IMR-90 (cell line): ENCODE data around the gene IPMK.

Experiments used
- BHLHE40 ChIP-seq: fragments of 150-350 bp; IDR thresholded peaks from 2 replicates; pipeline ENCODE4 v1.6.1; 2016; ENCODE audit warnings: mild to moderate bottlenecking, low read depth, low read length
- CEBPB ChIP-seq: IDR thresholded peaks from 2 replicates; pipeline ENCODE4 v1.6.1; 2012; ENCODE audit warnings: low read depth, low read length, improper control_type of control experiment
- CHD1 ChIP-seq: IDR thresholded peaks from 2 replicates; pipeline ENCODE4 v1.6.1; 2012; ENCODE audit warnings: low read depth, low read length, improper control_type of control experiment
- MAZ ChIP-seq: IDR thresholded peaks from 2 replicates; pipeline ENCODE4 v1.6.1; 2012; ENCODE audit warnings: low read depth, mild to moderate bottlenecking, low read length, improper control_type of control experiment, moderate library complexity, borderline replicate concordance
- MXI1 ChIP-seq: IDR thresholded peaks from 2 replicates; pipeline ENCODE4 v1.6.1; 2012; ENCODE audit warnings: low read depth, mild to moderate bottlenecking, low read length, moderate library complexity, borderline replicate concordance
- NFE2L2 ChIP-seq: fragments of 150-350 bp; IDR thresholded peaks from 2 replicates; pipeline ENCODE4 v1.6.1; 2016; ENCODE audit warnings: low read depth, mild to moderate bottlenecking, low read length
- POLR2A ChIP-seq: IDR thresholded peaks from 2 replicates; pipeline ENCODE4 v1.6.1; 2012; ENCODE audit warnings: mild to moderate bottlenecking, low read depth, low read length
- RAD21 ChIP-seq: IDR thresholded peaks from 2 replicates; pipeline ENCODE4 v1.6.1; 2012; ENCODE audit warnings: low read length, improper control_type of control experiment
- RFX5 ChIP-seq: IDR thresholded peaks from 2 replicates; pipeline ENCODE4 v1.8.0; 2012; ENCODE audit warnings: low read depth, mild to moderate bottlenecking, low read length, moderate library complexity
- SMC3 ChIP-seq: fragments of 150-350 bp; IDR thresholded peaks from 2 replicates; pipeline ENCODE4 v1.6.1; 2016; ENCODE audit warnings: low read depth, mild to moderate bottlenecking, antibody characterized with exemption, low read length, moderate library complexity
- TF ChIP-seq, protein P1 (sequence below): conservative IDR thresholded peaks from 2 replicates; pipeline ENCODE4 v1.5.1; 2012; ENCODE audit warnings: mild to moderate bottlenecking, low read depth, low read length, improper control_type of control experiment
- TF ChIP-seq, protein P2 (sequence below): fragments of 150-350 bp; IDR thresholded peaks from 2 replicates; pipeline ENCODE4 v1.6.1; 2017; ENCODE audit warnings: mild to moderate bottlenecking, antibody characterized with exemption, low read length, low read depth
- TF ChIP-seq, protein P3 (sequence below): fragments of 150-350 bp; IDR thresholded peaks from 2 replicates; pipeline ENCODE4 v1.6.1; 2016; ENCODE audit warnings: low read depth, mild to moderate bottlenecking, low read length, moderate library complexity, borderline replicate concordance

DNA sequence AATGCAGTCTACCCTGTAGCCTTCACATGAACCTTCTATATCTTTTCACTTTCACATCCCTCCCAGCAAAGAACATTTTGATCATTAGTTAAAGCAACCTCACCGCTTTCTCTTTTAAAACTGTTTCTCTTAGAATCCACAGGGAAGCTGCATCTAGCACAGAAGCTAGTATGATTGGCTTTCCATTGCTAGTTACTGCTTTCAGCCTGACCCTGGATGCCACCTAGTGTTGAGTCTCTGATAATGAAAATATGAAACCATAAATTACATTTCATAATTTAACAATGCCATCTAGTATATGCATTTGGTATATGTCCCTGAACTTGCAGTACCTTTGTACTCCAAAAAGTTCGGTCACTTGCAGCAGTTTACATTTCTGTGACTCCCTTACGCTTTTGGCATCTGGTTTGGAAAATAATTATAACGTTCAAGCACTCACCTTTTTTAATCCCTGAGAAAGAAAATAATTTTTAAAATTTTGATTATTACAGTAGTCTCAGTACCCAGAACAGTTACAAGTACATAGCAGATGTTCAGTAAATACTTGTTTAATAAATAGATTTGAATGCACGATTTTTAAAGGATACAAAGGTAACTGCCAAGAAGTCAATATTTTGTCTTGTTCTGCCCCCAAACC, 24.0 kb upstream of the IPMK start:
- TF ChIP-seq, protein P1, sequence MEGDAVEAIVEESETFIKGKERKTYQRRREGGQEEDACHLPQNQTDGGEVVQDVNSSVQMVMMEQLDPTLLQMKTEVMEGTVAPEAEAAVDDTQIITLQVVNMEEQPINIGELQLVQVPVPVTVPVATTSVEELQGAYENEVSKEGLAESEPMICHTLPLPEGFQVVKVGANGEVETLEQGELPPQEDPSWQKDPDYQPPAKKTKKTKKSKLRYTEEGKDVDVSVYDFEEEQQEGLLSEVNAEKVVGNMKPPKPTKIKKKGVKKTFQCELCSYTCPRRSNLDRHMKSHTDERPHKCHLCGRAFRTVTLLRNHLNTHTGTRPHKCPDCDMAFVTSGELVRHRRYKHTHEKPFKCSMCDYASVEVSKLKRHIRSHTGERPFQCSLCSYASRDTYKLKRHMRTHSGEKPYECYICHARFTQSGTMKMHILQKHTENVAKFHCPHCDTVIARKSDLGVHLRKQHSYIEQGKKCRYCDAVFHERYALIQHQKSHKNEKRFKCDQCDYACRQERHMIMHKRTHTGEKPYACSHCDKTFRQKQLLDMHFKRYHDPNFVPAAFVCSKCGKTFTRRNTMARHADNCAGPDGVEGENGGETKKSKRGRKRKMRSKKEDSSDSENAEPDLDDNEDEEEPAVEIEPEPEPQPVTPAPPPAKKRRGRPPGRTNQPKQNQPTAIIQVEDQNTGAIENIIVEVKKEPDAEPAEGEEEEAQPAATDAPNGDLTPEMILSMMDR: peak; percentile 85
- TF ChIP-seq BHLHE40 (no peak), MAZ (no peak), CHD1 (no peak), RFX5 (no peak), POLR2A (no peak), RAD21 (peak; percentile 95), CEBPB (no peak), SMC3 (peak; percentile 95), MXI1 (no peak), NFE2L2 (no peak)
- TF ChIP-seq, protein P2, sequence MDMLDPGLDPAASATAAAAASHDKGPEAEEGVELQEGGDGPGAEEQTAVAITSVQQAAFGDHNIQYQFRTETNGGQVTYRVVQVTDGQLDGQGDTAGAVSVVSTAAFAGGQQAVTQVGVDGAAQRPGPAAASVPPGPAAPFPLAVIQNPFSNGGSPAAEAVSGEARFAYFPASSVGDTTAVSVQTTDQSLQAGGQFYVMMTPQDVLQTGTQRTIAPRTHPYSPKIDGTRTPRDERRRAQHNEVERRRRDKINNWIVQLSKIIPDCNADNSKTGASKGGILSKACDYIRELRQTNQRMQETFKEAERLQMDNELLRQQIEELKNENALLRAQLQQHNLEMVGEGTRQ: no peak
- TF ChIP-seq, protein P3, sequence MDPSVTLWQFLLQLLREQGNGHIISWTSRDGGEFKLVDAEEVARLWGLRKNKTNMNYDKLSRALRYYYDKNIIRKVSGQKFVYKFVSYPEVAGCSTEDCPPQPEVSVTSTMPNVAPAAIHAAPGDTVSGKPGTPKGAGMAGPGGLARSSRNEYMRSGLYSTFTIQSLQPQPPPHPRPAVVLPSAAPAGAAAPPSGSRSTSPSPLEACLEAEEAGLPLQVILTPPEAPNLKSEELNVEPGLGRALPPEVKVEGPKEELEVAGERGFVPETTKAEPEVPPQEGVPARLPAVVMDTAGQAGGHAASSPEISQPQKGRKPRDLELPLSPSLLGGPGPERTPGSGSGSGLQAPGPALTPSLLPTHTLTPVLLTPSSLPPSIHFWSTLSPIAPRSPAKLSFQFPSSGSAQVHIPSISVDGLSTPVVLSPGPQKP: no peak
